Fibroblast of pulmonary artery (primary cell): ENCODE results near the gene PSMD2.

Experiments
- DNase-seq: peaks from one replicate; pipeline ENCODE4 v3.0.0-alpha.2; 2010; ENCODE audit warnings: low read depth
- H3K4me3 ChIP-seq: replicated peaks from 2 replicates; pipeline ENCODE4 v1.5.1; 2011; ENCODE audit warnings: low read depth, mild to moderate bottlenecking, control low read depth, low read length, moderate library complexity
- CTCF ChIP-seq: IDR thresholded peaks from 2 replicates; pipeline ENCODE4 v1.5.1; 2011; ENCODE audit warnings: mild to moderate bottlenecking, control low read depth, low read length, inconsistent platforms; ENCODE audit errors: missing control alignments

Gene PSMD2

GRCh38 chr3:184320104-184320445 lies 21.0 kb downstream of the PSMD2 start:
- H3K4me3 ChIP-seq: peak overlapping the region; percentile 34
- no peak for TF ChIP-seq CTCF
- DNase-seq: peak; percentile 96

- TF ChIP-seq CTCF: no peak
- H3K4me3 ChIP-seq: no peak overlapping the region
- DNase-seq: no peak
Observed at GRCh38 chr3:184321666-184322065, 22.6 kb downstream of the PSMD2 start.

DNA sequence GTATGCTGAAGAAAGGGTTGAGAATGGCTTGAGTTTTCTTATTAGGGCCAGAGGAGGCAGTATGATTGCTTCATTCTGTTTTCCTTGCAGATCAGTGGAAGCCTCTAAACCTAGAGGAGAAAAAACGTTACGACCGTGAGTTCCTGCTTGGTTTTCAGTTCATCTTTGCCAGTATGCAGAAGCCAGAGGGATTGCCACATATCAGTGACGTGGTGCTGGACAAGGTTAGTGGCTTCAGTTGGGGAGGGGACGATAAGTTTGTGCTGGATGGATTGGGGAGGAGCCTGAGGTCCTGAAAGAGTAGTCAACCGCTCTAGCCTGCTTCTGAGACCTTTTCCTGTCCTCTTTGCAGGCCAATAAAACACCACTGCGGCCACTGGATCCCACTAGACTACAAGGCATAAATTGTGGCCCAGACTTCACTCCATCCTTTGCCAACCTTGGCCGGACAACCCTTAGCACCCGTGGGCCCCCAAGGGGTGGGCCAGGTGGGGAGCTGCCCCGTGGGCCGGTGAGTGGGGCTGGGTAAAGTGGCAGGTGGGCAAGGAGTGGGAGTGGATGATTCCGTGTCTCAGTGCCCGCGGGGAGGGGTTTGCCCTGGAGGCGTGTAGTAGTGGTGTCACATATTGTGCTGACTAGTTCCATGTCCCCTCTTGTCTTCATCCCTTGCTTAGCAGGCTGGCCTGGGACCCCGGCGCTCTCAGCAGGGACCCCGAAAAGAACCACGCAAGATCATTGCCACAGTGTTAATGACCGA lies 23.9 kb downstream of the PSMD2 start:
- H3K4me3 ChIP-seq: no peak overlapping the region
- TF ChIP-seq CTCF: no peak
- no peak for DNase-seq

- DNase-seq: no peak
- no peak overlapping the region for H3K4me3 ChIP-seq
- TF ChIP-seq CTCF: no peak
Observed at GRCh38 chr3:184323696-184324095, 24.7 kb downstream of the PSMD2 start.

GRCh38 chr3:184325269-184325668 lies 26.2 kb downstream of the PSMD2 start:
- DNase-seq: no peak
- TF ChIP-seq CTCF: no peak
- no peak overlapping the region for H3K4me3 ChIP-seq

- DNase-seq: no peak
- no peak for TF ChIP-seq CTCF
- no peak overlapping the region for H3K4me3 ChIP-seq
Observed at GRCh38 chr3:184325715-184326369, 26.8 kb downstream of the PSMD2 start.

- TF ChIP-seq CTCF: no peak
- DNase-seq: no peak
- H3K4me3 ChIP-seq: no peak overlapping the region
Observed at GRCh38 chr3:184327171-184327570, 28.1 kb downstream of the PSMD2 start.
